Stromal cell of bone marrow (primary cell): ENCODE measurements around the gene IL13RA2.

ENCODE experiments used
- DNase-seq: peaks from one replicate; pipeline ENCODE4 v3.0.0-alpha.2; 2012; ENCODE audit warnings: low read depth

Gene IL13RA2, protein sequence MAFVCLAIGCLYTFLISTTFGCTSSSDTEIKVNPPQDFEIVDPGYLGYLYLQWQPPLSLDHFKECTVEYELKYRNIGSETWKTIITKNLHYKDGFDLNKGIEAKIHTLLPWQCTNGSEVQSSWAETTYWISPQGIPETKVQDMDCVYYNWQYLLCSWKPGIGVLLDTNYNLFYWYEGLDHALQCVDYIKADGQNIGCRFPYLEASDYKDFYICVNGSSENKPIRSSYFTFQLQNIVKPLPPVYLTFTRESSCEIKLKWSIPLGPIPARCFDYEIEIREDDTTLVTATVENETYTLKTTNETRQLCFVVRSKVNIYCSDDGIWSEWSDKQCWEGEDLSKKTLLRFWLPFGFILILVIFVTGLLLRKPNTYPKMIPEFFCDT

DNA sequence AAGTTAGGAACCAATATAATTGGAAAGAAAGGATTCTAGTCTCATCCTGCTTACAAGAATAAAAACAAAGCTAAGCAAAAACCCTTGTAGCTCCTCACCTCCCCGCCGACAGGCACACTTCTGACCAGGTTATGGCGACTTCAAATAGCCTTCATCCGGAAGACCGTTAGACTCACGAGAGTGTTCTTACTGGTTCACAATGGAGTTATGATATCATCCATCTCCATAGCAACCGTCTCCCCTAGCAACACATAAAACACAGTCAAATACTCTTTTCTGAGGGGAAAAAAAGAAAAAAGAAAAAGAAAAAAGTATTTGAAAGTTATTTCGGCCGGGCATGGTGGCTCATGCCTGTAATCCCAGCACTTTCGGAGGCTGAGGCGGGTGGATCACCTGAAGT lies at the start of gene IL13RA2:
Gene IL13RA2, minus strand, starts transcription at position 162 of the 400 bp plus-strand sequence. CDS start 347 bp downstream, outside the sequence.
- DNase-seq = no peak

DNA sequence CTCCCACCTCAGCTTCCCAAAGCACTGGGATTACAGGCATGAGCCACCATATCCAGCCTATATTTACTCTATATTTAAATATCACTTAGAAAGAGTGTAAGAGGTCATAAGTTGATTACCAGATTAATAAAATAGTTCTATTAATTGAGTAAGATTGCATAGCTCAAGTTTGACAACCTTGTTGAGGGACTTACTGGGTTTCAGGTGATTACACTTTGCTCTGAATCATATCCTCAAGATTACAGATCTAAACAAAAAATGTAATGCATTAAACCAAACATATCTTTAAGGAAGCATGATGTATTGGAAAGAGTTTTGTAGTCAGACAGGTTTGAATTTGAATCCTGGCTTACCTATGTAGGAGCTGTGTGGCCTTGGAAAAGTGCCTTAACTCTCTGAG lies 47.9 kb upstream of the IL13RA2 start:
- no peak for DNase-seq

DNA sequence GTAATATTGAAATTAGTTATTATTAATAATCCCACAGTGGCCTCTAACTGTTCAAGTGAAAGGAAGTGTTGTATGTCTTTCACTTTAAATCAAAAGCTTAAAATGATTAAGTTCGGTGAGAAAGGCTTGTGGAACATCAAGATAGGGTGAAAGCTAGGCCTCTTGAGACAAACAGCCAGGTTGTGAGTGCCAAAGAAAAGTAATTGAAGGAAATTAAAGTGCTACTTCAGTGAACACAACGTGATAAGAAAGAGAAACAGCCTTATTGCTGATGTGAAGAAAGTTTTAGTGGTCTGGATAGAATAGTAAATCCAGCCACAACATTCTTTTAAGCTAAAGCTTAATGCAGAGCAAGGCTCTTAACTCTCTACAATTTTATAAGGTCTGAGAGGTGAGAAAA lies 42.6 kb upstream of the IL13RA2 start:
- DNase-seq = no peak

DNA sequence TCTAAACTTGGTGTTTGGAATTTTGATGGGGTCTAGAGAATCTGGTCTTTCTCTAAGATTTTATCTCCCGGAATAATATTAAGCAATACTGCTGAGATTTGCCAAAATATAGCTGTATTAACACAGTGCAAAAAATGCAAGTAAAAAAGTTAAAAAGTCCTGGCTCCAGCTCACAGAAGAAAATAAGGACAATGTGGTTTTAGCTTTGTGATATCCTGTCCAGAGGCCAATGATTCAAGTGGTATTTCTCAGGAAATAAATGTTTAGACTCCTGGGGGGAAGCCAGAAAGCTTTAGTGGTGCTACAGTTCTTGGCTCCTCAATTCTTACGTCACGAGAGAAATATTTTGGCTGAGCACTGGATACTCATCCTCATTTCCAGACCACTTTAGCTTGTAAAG lies 40.9 kb upstream of the IL13RA2 start:
- DNase-seq = peak; percentile 86

DNA sequence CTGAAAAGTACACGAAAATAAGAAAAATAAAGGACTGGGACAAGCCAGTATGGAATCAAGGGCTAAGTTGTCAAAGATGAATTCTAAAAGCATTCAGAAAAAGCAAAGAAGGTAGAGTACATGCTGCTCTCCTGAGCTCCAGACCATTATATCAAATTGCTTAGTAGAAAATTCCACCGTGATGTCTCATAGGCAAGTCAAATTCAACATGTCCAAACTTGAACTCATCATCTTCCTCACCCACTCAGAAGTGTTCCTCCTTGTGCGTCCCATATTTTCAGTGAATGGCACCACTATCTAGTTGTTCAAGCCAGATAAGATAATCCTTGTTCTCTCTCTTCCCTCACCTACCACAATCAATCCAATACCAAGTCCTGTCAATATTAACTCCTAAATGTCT lies 37.5 kb upstream of the IL13RA2 start:
- DNase-seq = no peak

DNA sequence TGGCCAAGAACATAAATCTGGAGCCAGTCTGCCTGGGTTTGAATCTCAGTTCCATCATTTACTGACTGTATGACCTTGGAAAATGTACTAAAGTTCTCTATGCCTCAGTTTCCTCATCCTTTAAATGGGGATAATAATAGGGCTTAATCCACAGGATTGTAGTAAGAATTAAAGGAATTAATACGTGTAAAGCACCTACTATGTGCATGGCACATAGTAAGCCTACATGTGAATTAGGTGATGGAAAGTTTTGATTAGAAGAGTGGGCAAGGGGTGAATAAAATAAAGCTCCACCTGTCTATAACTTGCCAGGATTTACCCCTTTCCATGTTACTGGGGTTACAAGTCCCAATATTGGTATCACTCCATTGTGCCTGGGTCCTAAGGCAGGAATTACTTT lies 35.8 kb upstream of the IL13RA2 start:
- no peak for DNase-seq

DNA sequence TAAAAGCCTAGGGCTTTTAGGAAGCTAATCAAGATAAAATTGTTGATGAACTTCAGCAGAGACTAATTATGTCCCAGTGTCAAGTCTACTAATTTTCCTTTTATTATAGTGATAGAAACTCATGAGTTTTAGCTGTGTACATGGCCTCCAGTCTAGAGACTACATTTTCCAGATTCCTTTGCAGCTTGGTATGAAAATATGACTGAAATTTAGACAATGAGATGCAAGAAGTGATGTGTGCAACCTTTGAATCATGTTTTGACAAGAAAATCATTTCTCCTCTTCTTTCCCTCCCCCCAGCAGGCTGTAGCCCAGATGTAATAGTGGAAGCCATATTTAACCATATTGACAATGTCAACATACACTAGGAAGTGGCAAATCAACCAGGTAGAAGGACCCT lies 30.3 kb upstream of the IL13RA2 start:
- DNase-seq = no peak

DNA sequence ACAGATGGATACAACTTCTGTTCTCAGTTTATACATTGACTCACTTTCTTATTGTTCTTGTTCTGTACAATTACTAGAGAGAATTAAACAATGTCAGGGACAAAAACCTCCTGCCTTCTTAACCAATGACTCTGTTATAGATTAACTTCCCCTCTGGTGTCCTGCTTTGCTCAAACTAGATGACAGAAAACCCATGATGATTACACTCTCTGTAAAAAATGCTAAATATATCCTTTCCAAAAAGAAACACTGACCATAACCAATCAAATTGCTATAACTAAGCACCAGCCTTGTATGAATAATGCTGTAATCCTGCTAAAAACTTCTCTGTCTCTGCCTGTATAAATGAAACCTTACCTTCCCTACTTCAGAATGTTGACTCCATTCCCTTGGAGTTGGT lies 29.8 kb upstream of the IL13RA2 start:
- peak; percentile 23 for DNase-seq

DNA sequence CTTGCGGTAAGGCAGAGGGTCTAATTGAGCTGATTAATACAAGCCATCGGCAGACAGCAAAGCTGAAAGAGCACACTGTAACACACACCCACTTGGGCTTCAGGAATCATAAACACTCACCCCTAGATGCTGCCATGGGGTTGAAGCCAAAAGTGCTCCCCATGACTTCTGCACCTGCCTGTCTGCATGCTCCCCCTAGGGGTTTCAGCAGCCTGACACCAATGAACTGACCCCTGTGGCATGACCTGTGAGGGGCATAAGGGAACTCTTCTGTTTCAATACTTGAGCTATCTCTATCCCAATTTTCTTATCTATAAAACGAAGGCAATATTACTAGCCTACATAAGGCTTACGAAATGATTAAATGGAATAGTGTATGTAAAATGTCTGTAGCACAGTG lies 23.0 kb upstream of the IL13RA2 start:
- DNase-seq = no peak

DNA sequence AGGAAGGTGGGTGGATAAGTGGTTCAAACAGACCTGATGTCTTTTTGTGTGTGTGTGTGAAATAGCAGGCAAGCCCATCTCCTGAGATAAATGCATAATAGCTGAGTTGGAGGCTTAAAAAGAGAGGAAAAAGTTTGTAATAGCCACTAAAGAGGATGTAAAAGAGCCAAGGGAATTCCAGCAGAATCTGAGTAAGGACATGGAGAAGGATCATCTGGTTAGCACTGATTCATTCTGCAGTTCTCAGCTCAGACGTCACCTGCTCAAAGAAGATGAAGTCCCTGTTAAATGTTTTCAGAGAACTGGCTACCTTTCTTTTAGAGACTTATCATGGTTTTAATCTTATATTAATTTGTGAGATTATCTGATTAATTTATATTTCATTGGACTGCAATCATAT lies 21.0 kb upstream of the IL13RA2 start:
- DNase-seq = peak; percentile 38

DNA sequence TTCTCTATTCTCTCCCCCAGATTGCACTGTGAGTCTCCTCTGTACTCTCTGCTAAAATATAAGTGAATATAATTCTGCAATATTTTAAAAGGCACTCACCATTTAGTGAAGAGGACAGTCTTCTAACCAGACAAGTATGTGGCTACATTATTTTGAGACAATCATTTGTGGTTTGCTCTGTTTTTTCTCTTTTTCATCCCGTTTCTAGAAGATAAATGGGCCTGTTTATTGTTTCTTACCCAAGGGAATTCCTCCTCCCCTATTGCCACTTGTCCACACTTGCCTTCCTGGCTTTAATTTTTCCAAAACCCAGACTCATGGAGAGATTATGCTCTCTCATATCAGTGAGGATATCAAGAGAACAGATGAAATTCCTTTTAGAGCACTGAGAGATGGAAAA lies 18.6 kb upstream of the IL13RA2 start:
- no peak for DNase-seq

DNA sequence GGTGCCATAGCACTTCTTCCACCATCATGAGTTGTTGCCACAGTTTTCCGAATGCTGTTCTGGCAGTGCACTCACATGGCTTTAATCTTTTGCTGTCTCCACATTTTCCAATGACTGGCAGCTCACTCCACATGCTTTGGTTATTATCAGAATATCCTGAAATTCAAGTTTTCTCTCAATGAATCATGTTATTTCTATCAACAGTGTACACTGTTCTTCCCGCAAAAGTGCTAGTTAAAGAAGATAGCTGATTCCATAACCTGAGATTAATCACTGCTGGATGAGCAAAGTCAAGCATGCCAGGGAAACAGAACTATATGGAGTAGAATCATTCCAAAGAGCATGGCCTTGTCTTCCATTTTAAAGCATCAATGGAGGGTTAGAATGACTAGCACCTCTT lies 14.6 kb upstream of the IL13RA2 start:
- DNase-seq = no peak

DNA sequence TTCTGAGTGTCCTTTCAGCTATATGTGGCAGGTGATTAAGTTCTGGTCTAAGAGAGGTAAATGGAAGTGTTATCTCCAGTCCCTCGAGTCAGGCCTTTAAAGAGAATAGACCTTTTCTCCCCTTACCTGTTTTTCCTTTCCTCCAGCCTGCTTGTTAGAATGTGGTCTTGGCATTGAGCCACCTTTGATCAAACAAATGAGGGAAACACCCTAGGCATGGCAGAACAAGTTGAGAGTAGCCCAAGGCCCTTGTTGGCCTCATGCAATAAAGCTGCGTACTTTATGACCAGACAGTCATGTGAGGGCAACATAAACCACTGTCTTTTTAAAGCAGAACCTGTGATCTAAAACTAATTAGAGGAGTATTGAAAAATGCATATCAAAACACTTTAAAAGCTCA lies 13.2 kb upstream of the IL13RA2 start:
- no peak for DNase-seq

DNA sequence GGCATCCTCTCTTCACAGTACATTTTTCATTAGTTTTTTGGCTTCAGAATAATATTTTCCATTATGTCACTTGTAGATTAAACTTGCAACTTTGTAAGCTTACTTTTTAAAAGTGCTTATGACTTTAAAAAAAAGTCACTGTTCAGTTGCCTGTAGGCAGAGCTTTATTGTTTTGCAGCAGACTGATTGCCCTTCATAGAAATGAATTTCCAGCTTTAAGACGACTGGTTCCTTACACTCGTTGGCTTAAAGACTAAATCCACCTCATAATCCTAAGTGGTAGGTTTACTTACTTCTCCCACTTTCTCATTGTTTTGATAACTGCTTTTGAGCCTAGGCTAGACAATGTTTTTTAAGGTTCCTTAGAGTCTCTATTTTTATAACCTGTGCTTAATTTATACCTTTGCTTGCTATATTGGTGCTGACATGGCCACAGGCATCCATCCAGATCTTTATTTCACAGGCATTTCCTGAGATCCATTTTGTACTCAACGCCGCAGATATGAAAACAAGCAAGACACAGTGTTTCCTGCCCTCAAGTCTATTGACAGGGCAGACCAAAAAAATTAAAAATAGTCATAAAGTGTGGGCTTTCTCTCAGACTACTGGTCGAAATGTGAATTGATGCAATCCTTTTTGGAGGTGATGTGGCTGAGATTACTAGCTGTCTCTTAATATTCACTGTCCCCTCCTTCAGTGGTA lies 12.6 kb upstream of the IL13RA2 start:
- DNase-seq = no peak

DNA sequence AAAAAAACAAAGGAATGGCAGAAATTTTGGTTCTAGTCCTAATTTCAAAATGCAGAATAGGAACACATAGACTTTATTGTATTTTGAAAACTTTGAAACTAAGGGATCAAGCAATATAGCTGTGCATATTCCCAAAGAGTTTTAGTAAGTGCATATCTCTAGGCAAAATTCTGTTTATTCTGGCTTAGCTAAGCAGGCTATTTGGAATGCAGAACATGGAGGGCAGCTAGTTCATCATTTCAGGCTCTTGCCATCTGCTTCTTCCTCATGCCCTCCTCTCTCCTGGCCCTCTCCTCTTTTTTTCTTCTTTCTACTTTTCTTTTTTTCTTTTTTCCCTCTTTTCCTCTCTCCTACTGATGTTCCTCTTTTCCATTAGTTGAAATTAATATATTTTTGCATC lies 12.0 kb upstream of the IL13RA2 start:
- DNase-seq = no peak

DNA sequence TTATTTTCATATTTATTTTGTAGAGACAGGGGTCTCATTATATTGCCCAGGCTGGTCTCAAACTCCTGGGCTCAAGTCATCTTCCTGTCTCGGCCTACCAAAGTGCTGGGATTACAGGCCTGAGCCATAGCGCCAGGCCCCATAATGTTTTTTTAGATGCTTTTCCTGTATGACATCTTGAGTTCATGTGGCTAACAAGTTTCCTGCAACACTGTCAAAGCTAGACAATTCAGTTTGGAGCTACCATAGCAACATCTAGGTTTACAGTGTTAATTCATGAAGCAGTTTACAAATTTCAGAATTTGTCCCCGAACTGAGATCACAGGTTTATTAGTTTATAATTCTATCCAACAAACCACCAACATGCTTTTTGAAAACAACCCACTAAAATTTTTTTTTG lies 6.4 kb upstream of the IL13RA2 start:
- no peak for DNase-seq

DNA sequence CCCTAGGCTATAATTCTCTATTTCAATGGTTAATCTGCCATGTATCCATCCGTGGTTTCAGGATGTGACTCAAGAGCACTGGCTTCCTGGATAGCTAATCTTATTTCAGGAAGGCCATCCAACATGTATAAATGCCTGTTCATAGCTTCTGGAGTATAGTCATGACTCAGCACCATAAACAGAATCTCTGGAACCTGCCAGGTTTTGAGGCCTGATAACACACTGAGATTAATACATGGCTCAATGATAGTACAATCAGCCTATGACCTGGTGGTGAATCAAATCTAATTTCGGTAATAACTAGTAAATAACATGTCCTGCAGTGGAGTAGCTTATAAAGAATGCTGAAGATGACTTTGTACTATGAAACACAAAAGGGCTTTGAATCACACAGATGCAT lies 5.7 kb upstream of the IL13RA2 start:
- DNase-seq = peak; percentile 53

DNA sequence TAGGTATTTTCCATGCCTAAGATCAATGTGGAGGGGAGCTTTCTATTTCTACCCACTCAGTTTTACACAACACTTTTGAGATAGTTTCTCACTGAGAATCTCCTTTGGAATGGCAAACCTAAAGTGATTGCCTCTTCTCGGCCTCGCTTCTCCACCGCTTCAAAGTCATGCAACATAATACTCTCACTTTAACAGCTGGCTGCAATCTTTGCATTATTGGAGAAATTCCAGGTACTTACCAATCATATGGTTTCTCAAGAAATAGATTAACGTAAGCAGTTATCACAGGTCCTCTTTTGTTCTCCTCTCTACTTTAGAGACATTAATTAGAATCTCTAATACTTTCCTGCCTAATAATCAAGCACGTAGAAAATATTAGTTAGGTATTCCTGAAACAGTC lies 3.7 kb upstream of the IL13RA2 start:
- DNase-seq = no peak

DNA sequence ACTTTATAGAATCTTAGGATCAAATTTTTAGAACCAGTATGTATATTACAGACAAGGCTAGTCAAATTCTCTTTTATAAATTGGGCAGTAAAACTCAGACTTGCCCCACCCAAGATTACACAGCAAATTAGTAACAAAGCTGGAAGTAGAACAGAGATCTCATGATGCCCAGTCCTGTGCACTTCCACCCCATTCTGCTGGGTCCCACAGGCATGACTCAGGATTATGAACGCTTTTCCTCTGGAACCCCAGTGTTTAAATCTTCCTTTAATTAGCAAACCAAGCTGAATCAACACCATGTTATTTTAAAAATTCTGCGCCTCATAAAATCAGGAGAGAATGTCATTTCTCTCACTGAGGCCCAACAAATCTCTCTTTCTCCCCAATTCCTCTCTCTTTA lies 1.5 kb upstream of the IL13RA2 start:
- peak; percentile 48 for DNase-seq

DNA sequence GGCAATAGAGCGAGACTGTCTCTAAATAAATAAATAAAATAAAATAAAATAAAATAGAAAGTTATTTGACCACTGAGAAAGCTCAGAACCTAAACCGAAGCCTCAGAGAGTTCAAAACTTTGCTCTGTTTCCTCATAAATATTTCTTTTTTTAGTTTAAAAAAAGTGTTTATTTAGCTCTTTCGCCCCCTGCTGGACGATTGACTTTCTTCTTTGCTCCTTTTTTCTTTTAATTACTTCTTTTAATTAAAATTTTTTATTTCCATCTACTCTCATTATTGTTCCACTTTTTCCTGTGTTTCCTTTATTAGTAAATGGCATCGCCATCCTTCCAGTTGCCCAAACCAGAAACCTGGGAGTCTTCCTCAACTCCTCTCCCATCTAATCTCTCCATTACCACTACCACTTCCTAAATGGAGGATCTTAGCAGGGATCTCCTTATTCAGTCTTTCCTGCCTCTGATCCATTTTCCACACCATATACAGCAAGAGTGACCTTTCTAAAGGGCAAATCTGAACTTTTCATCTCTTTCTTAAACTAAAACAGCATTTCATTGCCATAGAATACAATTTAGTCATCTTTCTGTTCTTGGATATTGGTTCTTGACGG lies 728 bp upstream of the IL13RA2 start:
- no peak for DNase-seq

DNA sequence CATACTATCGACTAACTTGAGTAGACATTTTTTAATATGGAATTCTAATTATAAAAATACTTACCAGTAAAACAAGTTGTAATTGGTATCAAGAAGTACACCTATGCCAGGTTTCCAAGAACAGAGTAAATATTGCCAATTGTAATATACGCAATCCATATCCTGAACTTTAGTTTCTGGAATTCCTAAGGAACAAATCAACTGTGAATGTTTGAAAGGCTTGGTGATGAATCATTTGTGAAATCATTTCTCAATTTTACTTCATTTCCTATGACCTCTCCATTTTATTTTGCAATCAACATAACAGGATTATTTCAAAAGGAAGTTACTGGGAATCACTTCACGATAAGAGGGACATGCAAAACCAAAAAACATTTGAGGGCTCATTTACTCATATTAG lies 3.7 kb downstream of the IL13RA2 start:
- no peak for DNase-seq

DNA sequence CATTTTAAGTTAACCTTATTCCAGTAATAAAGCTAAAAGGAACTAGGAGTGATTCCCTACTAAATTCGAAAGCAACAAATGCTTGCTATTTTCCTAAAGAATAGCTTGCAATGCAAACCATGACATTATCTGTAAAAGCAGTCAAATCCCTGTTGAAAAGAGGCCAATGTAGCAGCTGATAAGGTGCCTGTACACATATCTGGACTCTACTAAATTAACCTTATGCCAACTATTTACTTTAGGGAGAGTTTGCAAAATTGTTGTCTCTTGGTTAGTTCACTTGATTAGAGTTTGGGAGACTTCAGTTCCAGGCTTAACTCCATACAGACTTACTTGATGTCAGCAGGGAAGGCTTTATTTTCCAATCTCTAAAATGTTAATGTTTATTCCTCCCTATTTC lies 6.0 kb downstream of the IL13RA2 start:
- DNase-seq = no peak

DNA sequence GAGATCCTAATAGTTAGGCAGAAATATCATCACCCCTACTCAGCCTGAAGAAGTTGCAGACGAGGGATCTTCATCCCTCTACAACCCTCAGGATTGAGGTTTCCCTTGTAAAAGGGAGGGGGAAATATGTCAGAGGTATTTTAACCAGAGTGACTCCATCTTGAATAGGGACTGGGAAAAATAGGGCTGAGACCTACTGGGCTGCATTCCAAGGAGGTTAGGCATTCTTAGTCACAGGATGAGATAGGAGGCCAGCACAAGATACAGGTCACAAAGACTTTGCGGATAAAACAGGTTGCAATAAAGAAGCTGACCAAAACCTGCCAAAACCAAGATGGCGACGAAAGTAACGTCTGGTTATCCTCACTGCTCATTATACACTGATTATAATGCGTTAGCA lies 17.5 kb downstream of the IL13RA2 start:
- no peak for DNase-seq
